Stimulated activated CD4-positive, alpha-beta T cell treated with anti-CD3 and anti-CD28 coated beads, Interleukin-12 subunit alpha, Interleukin-12 subunit beta, amount 100 ng/mL, for 4 hours (primary cell): ENCODE results near the gene TRIM67.
"Not testable (repeated sequence)": the region's sequence is repeated elsewhere in the genome, so short reads cannot be mapped to it uniquely, and the experiment has no call there.

ENCODE experiments used
- DNase-seq: peaks from one replicate; pipeline ENCODE4 v3.0.0-alpha.2; 2020

Gene TRIM67

GRCh38 chr1:231161667-231162296 lies at the start of gene TRIM67:
TSS of gene TRIM67 (plus strand) at chr1:231162058. CDS start at chr1:231162970, 912 bp downstream.
- DNase-seq = no peak

- no peak for DNase-seq
Observed at GRCh38 chr1:231116738-231117137, 45.1 kb upstream of the TRIM67 start.

- DNase-seq = no peak
Observed at GRCh38 chr1:231118704-231119453, 43.0 kb upstream of the TRIM67 start.

DNA sequence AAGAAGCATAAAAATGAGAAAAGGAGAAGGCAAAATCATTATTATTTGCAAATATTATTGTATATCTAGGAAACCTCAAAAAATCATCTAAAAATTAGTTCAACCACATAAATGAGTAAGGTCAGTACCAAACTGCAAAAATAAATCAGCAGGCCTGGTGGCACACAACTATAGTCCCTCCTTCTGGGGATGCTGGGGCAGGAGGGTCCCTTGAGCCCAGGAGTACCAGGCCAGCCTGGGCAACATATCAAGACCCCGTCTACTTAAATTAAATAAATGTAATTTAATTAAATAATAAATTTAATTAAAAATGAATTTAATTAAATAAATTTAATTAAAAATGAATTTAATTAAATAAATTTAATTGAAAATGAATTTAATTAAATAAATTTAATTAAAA lies 40.3 kb upstream of the TRIM67 start:
- DNase-seq = no peak

DNA sequence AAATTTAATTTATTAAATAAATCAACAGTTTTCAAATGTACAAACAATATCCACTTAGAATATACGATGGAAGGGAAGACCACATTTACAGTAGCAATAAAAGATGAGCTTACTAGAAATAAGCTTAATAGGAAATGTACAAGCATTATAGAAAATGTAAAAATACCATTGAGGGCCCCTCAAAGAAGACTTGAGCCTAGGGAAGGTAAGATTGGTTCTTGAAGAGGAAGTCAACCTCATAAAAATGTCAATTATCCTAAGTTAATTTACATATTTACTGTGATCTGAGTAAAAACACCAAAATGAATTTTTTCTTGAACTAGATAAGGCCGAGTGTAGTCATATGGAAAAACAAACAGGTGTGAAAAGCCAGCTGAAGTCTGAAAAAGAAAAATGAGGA lies 39.7 kb upstream of the TRIM67 start:
- no peak for DNase-seq

GRCh38 chr1:231124746-231125145 lies 37.1 kb upstream of the TRIM67 start:
- DNase-seq = no peak

- DNase-seq = no peak
Observed at GRCh38 chr1:231125972-231126580, 35.8 kb upstream of the TRIM67 start.

- DNase-seq = not testable (repeated sequence)
Observed at GRCh38 chr1:231127106-231127505, 34.8 kb upstream of the TRIM67 start.

- DNase-seq = not testable (repeated sequence)
Observed at GRCh38 chr1:231128471-231128870, 33.4 kb upstream of the TRIM67 start.

GRCh38 chr1:231130544-231130943 lies 31.3 kb upstream of the TRIM67 start:
- no peak for DNase-seq

- DNase-seq = not testable (repeated sequence)
Observed at GRCh38 chr1:231132591-231132990, 29.3 kb upstream of the TRIM67 start.

DNA sequence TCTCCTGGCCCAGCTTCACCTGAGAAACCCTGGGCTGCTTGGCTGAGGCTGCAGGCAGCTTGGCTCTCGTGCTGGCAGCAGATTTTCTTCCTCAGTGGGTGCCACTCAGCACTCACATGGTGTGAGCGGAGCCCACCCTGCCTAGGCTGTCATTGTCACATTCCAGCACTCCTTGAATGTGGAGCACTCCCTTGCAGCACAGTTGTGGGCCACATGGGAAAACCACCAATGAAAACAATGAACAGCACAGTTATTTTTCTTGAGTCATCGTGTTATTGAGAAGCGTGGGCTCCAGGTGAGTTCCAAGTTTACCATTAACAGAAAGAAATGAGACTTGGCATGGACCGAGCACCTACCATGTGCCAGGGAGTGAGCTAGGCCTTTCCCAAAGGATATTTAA lies 27.2 kb upstream of the TRIM67 start:
- no peak for DNase-seq

GRCh38 chr1:231138236-231138635 lies 23.6 kb upstream of the TRIM67 start:
- no peak for DNase-seq

DNA sequence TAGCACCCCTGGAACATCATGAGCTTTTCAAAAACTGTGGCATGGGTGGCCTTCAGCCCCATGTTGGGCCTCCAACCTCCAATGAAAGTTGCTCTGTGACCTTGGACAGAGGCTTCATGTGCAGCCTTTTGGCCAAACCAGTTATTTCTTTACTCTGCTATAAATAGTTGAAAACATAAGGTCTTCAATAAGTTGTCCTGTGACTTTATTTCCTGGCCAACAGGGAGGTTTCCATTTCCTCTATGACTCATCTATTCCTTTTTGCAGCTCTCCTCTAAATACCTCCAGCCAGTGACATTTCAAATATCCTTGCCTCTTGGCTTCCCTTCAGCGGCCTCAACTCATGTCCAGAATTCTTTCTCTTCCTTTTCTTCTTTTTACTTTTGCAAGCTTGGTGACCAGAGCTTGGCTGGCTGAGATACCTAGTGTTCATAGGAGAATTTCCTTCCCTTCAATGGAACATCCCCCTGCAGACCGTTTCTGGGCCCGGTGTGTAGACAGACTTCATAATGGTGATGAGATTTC lies 22.7 kb upstream of the TRIM67 start:
- no peak for DNase-seq

DNA sequence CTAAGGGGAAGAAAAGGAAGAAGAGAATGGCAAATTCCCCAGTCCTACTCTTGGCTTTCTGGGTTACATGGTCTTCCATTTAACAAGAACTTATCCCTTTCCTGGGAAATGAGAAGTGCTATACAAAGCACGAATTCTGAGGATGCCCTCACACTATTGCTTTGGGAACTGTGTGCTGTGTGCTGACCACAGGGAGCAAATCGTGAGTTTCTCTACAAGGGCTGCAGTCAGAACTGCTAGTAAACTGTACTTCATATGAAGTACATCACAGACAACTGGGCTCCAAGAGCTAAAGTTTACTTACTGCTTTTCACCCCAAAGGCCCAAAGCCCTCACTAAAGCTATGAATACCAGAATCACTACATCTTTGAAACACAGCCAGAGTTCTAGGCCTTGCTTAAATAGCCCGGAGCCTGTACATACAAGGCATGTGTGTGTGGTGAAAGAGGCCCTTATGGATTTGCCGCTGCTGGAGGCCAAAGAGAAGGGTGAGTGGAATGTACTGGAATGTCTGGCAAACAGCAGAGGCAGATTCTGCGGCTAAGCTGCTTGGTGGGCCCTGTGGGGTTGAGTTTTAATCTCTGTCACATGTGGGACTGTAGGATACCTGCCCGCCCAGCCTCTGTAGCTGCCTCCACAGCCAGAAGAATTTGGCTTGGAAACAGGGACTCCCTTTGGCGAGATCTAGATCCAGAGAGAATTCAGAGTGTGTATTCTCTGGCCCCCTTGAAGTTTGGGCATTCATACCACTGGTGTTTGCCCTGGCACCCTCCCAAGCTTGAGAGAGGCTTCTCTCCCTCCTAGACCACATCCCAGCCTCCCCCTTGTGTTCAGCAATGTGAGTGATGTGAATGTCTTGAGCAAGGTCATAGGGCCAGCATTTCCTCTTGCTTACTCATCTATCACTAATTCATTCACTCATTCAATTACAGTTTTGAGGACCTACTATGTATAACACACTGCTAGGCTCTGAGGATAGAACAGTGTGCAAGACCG lies 21.9 kb upstream of the TRIM67 start:
- no peak for DNase-seq

GRCh38 chr1:231144416-231145193 lies 17.3 kb upstream of the TRIM67 start:
- DNase-seq = no peak

- no peak for DNase-seq
Observed at GRCh38 chr1:231147896-231148295, 14.0 kb upstream of the TRIM67 start.

- DNase-seq = no peak
Observed at GRCh38 chr1:231151811-231152210, 10.0 kb upstream of the TRIM67 start.

- no peak for DNase-seq
Observed at GRCh38 chr1:231153726-231154125, 8.1 kb upstream of the TRIM67 start.

GRCh38 chr1:231155808-231156207 lies 6.0 kb upstream of the TRIM67 start:
- no peak for DNase-seq

DNA sequence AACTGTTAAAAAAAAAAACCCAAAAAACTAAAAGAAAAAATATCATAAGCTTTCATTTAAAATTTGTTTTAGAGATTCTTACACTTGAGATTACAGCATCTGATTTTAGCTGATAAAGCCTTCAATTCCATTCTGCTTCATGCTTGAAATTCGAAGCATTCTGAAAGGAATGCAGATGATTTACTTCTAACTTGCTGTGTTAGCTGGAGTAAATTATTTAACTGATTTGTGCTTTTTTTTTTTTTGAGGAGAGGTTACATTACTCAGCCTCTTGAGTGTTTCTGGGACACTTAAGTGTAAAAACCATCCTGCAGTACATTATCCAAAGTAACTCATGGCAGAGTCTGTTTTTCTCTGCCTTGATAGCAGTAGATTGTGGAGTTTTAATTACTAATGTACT lies 4.5 kb upstream of the TRIM67 start:
- DNase-seq = no peak

DNA sequence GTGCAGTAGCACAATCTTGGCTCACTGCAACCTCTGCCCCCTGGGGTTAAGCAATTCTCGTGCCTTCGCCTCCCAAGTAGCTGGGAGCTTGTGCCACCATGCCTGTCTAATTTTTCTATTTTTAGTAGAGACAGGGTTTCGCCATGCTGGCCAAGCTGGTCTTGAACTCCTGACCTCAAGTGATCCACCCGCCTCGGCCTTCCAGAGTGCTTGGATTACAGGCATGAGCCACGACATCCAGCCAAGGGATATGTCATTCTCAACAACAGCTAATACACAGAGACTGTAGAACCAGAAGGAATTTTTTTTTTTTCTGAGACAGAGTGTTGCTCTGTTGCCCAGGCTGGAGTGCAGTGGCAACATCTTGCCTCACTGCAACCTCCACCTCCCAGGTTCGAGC lies 3.7 kb upstream of the TRIM67 start:
- not testable (repeated sequence) for DNase-seq
